ENCODE data around the gene CATSPERE.

Gene CATSPERE

DNA sequence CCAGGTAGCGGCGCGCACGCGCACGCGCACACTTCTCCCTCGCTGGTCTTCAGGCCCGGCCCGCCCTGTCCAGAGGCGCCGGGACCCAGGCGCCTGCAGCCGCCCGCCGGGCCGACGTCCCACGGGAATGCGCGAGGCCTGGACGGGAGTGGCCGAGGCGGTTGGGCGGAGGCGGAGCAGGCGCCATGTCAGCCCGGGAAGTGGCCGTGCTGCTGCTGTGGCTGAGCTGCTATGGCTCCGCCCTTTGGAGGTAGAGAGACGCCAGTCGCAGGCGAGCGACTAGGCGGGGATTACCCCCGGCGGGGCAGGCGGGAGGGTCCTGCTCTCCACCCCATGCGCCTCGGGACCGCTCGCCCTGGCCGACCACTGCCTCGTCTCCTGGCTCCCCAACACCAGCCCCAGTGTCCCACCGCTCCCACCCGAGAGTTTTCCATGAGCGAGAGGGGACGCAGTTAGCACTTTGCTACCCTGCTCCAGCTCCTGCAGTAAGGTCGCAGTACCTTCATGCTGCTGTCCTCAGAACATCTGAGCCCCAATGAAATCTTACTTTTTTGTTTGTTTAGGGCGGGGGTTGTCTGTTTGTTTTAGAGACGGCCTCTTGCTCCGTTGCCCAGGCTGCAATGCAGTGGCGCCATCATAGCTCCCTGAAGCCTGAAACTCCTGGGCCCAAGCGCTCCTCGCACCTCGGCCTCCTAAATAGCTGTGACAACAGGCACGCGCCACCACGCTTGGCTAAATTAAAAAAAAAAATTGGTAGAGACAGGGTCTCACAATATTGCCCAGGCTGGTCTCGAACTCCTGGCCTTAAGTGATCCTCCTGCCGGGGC, at the start of gene CATSPERE:
Gene CATSPERE, plus strand, starts transcription at position 29 of the 827 bp plus-strand sequence. Its CDS starts 157 bp downstream, at position 186.
- DNase-seq = peak; percentile 58 to 61

DNA sequence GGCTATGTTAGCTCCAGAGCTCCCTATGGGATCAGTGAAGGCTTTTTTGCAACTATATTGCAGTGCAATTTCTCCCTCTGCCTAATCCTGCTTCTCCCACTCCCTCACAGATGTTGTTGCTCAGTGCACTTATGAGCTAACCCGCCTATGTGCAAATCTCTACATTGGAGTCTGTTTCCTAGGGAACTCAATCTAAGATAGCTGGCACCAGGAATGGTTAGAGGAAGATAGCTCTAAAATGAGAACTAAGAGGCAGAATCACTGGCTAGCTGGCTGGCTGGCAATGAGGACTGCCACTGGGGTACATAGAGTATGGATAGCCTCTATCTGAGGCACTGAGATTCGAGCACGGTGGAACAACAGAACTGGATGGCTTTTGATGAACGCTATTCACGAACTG, 48.9 kb upstream of the CATSPERE start:
- DNase-seq = no peak

- DNase-seq = no peak
Observed at GRCh38 chr1:244413736-244414135, 47.3 kb upstream of the CATSPERE start.

GRCh38 chr1:244414543-244414942, 46.5 kb upstream of the CATSPERE start:
- DNase-seq = no peak

DNA sequence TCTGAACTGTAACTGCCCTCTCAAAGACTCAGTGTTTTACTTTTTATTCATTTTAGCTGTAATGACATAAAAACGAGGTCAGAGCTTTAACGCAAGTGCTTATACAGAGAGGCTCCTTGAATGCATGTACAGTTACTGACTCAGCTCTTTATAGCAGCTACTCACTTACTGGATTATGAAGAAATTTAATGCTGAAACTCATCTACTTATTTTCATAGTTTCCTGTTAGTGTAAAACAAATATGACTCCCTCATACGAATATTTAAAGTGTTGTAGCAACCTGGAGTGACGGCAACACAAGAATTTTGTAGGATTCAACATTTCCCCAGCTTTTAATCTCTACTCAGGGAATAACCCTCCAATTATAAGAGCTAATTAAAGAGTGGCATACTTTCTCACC, 42.0 kb upstream of the CATSPERE start:
- no peak for DNase-seq

DNA sequence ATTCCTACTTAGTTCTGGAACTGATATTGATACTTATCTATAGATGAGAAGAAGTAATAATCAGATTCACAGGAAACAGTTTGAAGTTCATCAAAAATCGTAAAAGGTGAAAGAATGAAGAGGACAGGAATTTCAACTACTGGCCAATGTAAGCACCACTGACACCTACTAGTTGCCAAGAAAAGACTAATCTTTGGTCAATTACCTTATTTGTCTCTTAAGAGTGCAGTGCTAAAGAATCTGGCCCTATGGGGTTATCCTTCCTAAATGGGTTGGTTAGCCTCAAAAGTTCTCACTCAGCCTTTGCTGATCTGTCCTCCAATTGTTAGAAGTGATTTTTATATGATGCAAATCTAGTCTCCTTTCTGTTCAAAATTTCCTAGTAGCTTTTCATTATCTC, 38.9 kb upstream of the CATSPERE start:
- DNase-seq = no peak

DNA sequence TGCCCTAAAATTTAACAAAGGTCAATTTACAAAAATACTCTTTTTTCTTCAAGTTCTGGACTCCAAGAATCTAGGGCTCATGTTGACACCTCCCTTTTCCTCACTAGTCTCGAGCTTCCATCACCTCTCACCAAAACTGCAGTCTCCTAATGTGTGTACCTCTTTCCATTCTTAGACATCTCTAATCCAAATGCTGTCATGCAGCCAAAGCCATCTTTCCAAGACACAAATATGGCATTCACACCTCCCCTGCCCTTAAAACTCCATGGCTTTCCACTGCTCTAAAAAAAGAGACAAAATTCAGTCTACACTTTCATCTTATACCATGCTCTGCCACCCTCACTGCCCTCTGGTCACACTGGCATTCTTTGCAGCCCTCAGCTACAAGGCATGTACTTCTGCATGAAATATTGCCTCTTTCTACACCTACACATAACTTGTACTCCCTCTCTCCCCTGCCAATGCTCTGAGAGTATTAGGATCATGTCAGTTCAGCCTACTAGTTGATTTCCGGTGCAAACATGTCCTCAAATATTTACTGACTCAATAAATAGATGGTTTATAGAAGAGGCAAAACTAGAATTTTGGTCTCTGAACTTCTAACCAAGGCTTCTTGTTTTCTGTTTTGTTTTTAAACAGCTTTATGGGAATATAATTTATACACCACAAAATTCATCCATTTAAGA, 36.3 kb upstream of the CATSPERE start:
- no peak for DNase-seq

DNA sequence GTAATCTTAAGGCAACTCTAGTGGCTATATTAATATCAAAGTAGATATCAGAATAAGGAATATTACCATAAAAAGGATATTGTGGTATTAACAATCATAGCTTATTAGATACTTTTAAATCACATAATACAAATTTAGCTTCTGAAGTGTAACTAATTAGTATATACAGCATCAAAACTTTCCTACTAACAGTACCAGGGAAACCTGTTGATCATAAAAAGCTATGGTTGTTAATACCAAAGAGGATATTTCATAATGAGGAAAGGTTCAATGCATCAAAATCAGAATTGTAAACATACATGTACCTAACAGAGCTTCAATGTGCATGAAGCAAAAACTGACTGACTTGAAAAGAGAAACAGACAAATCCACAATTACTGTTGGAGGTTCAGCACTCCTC, 33.4 kb upstream of the CATSPERE start:
- DNase-seq = no peak

DNA sequence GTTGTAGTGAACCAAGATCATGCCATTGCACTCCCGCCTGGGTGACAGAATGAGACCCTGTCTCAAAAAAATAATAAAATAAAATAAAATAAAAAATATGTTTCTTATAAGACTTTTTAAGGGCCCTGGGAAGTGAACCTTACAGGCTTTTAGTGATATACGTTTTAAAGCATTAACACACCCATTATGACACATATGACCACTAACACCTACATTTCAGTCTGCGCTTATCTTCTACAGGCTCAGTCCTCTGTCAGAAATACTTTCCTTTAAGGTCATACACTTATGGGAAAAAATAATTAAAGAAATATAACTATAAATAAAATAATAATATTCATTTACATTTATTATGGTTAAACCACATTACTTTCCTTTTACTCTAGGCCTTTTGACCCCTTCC, 31.3 kb upstream of the CATSPERE start:
- DNase-seq = no peak

- DNase-seq = no peak
Observed at GRCh38 chr1:244431166-244431565, 29.9 kb upstream of the CATSPERE start.

DNA sequence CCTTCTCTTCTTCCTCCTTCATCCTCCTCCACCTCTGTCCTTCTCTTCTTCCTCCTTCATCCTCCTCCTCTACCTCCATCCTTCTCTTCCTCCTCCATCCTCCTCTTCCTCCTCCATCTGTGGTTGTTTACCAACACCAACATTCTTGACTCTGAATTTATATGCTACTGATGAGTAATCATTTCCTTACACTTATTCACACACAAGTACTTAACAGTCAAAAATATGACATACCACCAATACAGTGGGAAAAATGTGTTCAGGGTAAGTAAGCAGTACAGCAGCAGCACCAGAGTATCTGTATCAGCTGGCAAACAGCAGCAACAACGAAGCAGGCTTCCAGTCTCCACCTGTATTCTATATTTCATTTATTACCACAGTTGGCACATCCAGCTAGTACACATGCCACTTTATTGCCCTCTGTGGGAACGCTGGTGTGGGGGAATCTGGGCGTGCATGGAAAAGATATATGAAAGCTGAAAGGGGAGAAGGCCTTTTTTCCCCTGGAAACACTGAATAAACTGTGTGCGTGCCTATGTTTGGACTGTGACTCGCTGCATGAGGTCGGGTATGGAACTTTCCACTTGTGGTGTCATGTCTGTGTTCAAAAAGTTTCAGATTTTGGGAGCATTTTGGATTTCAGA, 25.4 kb upstream of the CATSPERE start:
- DNase-seq = peak in 1 of 2 experiments; percentile 13

- no peak for DNase-seq
Observed at GRCh38 chr1:244436336-244437085, 24.6 kb upstream of the CATSPERE start.

- DNase-seq = no peak
Observed at GRCh38 chr1:244437086-244437468, 24.0 kb upstream of the CATSPERE start.

DNA sequence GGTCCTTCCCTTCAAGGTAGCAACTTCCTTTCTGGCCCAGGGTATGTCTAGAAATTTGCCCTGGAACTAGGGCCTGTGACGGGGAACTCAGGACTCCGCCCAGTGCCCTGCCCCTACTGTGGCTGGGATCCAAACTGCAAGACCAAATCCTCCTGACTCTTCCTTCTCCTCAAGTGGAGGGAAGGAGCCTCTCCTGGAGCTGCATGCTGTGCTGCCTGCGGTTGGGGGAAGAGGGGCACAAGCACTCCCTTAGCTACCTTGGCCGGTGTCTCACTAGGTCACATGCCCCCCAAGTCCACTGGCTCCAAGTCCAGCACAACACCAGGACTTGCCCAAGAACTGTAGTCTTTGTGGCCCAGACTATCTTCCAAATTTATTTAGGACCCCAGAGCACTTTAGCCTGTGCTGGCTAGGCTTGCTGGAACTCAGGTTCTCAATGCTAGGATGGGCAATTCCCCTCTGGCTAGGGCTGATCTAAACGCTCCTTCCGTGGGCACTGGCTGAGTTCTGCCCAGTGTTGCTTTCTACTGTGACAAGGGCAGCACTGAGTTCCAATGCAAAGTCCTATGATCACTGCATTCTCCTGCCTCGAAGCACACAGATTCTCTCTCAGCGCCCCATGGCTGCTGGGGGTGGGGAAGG, 21.6 kb upstream of the CATSPERE start:
- DNase-seq = no peak

DNA sequence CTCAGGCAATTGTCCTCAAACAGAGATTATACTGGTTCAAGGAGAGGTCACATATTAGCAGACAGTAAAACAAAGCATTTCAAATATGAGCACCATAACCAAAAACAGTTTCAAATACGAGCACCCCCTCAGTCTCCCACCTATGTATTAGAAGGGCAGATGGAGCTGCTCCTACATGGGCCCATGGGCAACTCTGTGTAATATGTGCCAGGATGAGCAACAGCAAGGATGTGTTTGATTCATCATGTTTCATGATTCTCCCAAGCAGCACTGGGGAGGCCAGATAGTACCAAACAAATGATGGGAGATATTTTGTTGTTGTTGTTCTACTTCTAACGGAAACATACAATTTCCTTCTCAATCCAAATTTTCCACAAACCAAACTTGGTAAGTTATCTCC, 18.2 kb upstream of the CATSPERE start:
- no peak for DNase-seq

DNA sequence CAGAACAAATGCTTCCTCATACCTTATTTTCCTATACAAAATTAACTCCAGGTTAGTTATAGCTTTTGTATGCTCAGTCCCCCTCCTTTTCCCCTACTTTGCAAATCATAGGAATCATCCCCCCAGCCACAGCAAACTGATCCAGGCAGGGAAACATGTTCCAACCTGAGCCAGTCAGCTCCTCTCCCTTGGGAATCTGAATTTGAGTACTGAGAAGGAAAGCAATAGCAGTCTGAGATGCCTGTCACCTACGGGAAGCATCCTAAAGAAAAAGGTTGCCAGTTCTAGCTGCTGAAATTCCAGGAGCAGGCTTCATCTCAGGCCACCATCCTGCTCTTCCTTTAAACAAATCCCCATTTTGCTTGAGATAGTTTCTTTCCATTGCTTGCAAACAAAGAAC, 16.2 kb upstream of the CATSPERE start:
- no peak for DNase-seq

- DNase-seq = no peak
Observed at GRCh38 chr1:244445320-244446181, 15.5 kb upstream of the CATSPERE start.

DNA sequence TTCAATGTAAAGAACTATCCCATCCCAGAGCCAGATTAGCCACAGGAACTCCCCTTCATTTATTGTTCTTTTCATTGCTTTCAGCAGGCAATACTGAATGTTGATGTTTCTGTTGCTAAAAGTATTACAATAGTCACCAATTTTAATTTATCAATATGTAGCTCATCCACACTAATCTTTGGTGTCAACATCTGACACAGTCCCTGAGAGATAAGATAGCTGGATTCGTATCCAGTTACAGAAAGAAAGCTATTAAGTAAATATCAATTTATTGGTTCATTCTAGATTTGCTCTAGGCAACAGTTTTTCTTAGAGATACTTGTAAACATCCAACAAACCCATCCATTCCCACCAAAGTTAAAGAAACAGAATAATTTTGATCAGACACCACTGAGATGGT, 14.0 kb upstream of the CATSPERE start:
- no peak for DNase-seq

- DNase-seq = no peak
Observed at GRCh38 chr1:244447552-244447951, 13.5 kb upstream of the CATSPERE start.

DNA sequence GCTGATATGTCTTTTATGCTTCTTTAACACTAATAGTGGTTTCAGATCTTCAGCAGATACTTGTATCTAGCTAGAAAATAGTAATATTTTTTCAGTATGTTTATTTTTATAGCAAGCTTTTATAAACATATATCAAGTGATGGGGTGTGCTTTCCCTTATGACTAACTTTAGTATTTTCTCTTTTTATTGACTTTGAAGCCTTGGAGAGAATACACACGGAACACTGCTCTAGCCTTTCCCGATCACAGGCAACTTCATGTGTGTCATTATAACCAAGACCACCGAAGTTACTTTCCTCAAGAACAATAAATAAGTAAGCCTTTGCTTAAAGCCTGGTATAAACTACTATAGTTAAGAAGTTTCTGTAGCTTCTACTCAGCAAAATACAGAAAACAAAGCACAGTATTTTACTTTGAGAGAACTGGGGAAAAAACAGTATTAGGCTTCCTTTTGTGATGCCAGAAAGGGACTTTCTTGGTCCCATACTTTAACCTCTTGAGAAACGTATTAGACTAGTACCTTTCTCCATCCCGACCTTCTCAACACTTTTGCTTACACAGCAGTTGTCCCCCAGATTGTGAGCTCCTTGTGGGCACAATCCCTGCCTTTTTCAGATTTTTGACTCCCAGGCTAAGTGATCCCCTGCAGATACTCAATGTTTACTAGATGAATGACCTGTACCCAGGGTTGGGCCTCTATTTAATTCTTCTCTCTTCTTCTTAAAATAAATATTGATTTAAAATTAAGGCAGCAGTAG, 12.6 kb upstream of the CATSPERE start:
- no peak for DNase-seq
